A673 (cell line): ENCODE results near the gene GTF3C5.

ENCODE experiments used
- CTCF ChIP-seq: fragments of 300-800, 200-600 bp; sonication (generic); conservative IDR thresholded peaks from 2 replicates; pipeline ENCODE4 v1.5.1; 2017; ENCODE audit warnings: low read depth, mild to moderate bottlenecking, antibody characterized with exemption, low read length, moderate library complexity, mixed read lengths
- EZH2 ChIP-seq: fragments of 200-600 bp; sonication (generic); IDR thresholded peaks from 2 replicates; pipeline ENCODE4 v1.6.1; 2017; ENCODE audit warnings: borderline replicate concordance, low read depth, mild to moderate bottlenecking, mixed read lengths, antibody characterized with exemption, low read length; ENCODE audit not compliant: poor library complexity, severe bottlenecking

- TF ChIP-seq CTCF (no peak), EZH2 (no peak)
These were observed 40.0 kb upstream of the GTF3C5 start for GRCh38 chr9:132990781-132991180.
